BLaER1 (cell line): Measurements from ENCODE around the gene OGA.

ENCODE experiments used
- H3K27ac ChIP-seq: shearing (Covaris generic); formaldehyde crosslinking; 2 replicates; pipeline ENCODE4 v1.8.1; 2022
- H3K27me3 ChIP-seq: shearing (Covaris generic); formaldehyde crosslinking; 2 replicates; pipeline ENCODE4 v1.8.1; 2022
- H3K36me3 ChIP-seq: shearing (Covaris generic); formaldehyde crosslinking; 2 replicates; pipeline ENCODE4 v1.8.1; 2022
- H3K4me1 ChIP-seq: shearing (Covaris generic); formaldehyde crosslinking; 2 replicates; pipeline ENCODE4 v1.8.1; 2022
- H3K4me2 ChIP-seq: shearing (Covaris generic); formaldehyde crosslinking; 2 replicates; pipeline ENCODE4 v1.8.1; 2022
- H3K4me3 ChIP-seq: shearing (Covaris generic); formaldehyde crosslinking; 2 replicates; pipeline ENCODE4 v1.8.1; 2022
- H3K9ac ChIP-seq: shearing (Covaris generic); formaldehyde crosslinking; 2 replicates; pipeline ENCODE4 v1.8.1; 2022
- H3K9me3 ChIP-seq: shearing (Covaris generic); formaldehyde crosslinking; 2 replicates; pipeline ENCODE4 v1.8.1; 2022
- H4K20me1 ChIP-seq: shearing (Covaris generic); formaldehyde crosslinking; 2 replicates; pipeline ENCODE4 v1.8.1; 2022
- Cebpa-rat ChIP-seq: shearing (Covaris generic); IDR thresholded peaks from 2 replicates; pipeline ENCODE4 v1.8.1; 2022

OGA gene

DNA sequence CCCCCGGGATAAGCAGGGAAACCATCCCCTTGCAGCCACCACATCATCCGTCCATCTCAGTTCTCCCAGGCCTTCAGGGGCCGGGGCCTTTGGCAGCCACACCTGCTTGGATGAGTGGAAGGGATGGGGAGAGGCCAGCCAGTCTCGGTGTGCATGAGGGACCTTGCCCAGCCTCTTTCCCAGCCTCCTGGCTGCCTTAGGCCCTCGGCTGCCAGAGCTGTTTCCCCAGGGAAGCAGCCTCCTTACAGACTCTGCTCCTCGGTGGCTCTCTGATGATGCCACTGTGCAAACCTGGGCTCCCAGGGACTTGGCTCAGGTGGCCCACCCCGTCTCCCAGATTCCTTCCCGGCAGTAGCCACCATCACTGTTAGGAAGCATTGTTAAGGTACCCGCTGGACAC, 57.0 kb downstream of the OGA start:
- TF ChIP-seq Cebpa-rat = no peak
- no peak overlapping the region for H3K27ac ChIP-seq

DNA sequence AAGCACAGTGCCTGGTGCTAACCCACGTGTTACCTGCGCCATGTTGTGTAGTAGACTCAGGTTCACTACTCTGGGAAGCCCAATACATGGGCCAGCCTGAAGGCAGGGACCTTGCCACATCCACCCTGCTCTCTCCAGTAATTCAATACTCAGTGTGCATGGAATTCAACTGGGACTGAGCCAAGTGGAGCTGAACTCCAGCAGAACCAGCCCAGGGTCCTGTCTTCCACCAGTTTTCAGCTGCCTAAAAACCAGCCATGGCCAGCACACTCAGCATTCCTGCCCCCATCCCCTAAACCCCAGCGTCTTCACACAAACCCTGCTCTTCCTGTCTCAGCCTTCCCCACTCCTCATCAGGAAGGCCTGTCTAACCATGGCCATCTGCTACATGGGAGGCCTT, 57.7 kb downstream of the OGA start:
- H3K4me2 ChIP-seq = no peak overlapping the region

More for the DNA sequence above, 57.0 kb downstream of the OGA start:
- no peaks in the 10 kb centered on the region for H3K4me1 ChIP-seq
- H3K27me3 ChIP-seq = 0 out of 2 replicates have a peak, but pooled peaks cover 5% of the 10 kb centered on the region
- no peak overlapping the region for H3K4me2 ChIP-seq
- no peak overlapping the region for H3K4me3 ChIP-seq
- H3K9me3 ChIP-seq = no peaks in the 10 kb centered on the region
- no peak overlapping the region for H3K9ac ChIP-seq
- H3K36me3 ChIP-seq = no peaks in the 10 kb centered on the region
- no peaks in the 10 kb centered on the region for H4K20me1 ChIP-seq

DNA sequence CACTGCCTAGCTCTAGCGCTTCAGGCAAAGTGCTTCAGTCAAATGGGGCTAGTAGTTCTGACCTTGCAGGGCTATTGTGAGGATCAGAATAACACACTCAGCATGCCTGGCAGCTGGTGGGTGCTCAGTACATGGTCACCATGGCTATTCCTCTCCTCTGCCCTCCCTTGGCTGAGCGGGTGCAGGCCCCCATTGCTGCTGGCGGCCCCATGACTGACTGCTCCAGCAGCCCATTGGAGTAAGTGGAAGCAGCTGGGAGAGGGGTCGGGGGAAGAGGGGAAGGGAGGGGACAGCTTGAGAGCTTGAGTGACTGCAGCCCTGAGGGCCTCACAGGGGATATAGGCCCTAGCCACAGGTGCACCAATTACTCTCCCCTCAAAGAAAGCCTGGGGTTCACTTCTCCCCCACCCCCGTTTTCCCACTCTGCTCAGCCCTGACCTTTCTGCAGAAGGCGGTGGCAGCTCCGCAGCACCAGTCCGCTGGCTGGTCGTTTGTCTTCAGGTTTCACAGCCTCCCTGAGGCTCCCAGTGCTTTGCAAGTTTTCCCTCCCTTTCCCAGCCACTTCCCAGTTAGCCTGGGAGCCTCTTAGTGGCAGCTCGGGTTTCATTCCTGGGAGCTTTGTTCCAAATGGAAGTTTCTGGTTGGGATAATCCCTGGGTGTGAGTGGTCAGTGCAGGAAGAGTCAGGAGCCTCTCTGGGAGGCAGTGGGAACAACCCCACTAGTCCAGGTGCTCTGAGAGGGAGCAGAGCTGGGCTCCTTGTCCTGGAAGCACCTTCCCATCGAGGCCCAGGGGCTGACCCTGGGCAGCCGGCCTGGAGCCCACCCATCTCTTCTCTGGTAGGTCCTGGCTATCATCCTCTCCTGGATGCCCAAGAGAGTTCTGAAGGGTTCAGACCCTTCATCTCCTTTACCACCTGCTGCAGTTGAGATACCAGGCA, 58.7 kb downstream of the OGA start:
- H3K27ac ChIP-seq = no peak overlapping the region
- no peak overlapping the region for H3K4me3 ChIP-seq
- no peaks in the 10 kb centered on the region for H3K27me3 ChIP-seq
- no peaks in the 10 kb centered on the region for H3K36me3 ChIP-seq
- H3K4me1 ChIP-seq = no peaks in the 10 kb centered on the region
- no peak overlapping the region for H3K9ac ChIP-seq
- H4K20me1 ChIP-seq = no peaks in the 10 kb centered on the region
- no peak overlapping the region for H3K4me2 ChIP-seq
- no peak for TF ChIP-seq Cebpa-rat
- no peaks in the 10 kb centered on the region for H3K9me3 ChIP-seq

More for the DNA sequence above, 57.7 kb downstream of the OGA start:
- Histone ChIP-seq H3K36me3 (no peaks in the 10 kb centered on the region), H3K4me3 (no peak overlapping the region), H4K20me1 (no peaks in the 10 kb centered on the region), H3K4me1 (no peaks in the 10 kb centered on the region), H3K27me3 (no peaks in the 10 kb centered on the region), H3K9me3 (no peaks in the 10 kb centered on the region), H3K27ac (no peak overlapping the region), H3K9ac (no peak overlapping the region)
- TF ChIP-seq Cebpa-rat = no peak

DNA sequence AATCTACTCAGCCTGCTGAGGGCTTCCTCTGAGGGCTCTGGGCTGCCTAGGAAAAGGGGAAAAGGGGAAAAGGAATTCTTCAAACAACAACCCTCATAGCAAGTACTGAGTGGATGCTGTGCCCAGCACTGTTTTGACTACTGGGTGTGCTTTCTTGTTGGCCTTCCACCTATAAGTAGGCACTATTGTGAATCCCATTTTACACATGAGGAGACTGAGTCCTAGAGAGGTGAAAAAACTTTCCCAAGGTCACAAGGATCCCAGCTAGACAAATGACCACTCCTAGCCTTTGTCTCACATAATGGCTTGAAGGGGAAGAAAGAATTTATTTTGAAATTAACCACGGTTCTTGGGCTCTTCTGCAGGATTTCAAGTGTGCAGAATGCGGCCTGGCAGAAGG, 59.4 kb downstream of the OGA start:
- TF ChIP-seq Cebpa-rat = no peak
- H3K36me3 ChIP-seq = no peaks in the 10 kb centered on the region
- H4K20me1 ChIP-seq = no peaks in the 10 kb centered on the region
- H3K4me1 ChIP-seq = no peaks in the 10 kb centered on the region
- no peak overlapping the region for H3K27ac ChIP-seq
- no peaks in the 10 kb centered on the region for H3K9me3 ChIP-seq
- no peak overlapping the region for H3K9ac ChIP-seq
- H3K4me2 ChIP-seq = no peak overlapping the region
- no peaks in the 10 kb centered on the region for H3K27me3 ChIP-seq
- H3K4me3 ChIP-seq = no peak overlapping the region

DNA sequence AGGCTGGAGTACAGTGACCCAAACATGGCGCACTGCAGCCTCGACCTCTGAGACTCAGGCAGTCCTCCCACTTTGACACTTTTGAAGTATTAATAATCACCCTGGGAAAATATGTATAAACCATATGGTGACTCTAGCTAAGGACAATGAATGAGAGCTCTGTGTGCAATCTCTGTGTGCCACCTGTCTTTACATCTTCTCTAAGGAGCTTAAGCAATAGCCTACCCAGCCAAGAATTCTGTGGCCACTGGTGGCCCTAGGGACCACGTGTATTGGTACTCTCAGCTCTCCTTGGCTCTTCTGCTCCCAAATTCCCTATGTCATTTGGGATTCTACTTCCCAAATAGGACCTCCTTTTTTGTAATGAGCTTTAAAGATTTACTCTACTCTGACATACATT, 66.0 kb downstream of the OGA start:
- Histone ChIP-seq H4K20me1 (no peaks in the 10 kb centered on the region), H3K4me1 (no peaks in the 10 kb centered on the region), H3K4me3 (no peak overlapping the region), H3K27me3 (0 out of 2 replicates have a peak, but pooled peaks cover 5% of the 10 kb centered on the region), H3K9me3 (no peaks in the 10 kb centered on the region), H3K9ac (no peak overlapping the region), H3K4me2 (no peak overlapping the region), H3K27ac (no peak overlapping the region), H3K36me3 (no peaks in the 10 kb centered on the region)
- no peak for TF ChIP-seq Cebpa-rat

DNA sequence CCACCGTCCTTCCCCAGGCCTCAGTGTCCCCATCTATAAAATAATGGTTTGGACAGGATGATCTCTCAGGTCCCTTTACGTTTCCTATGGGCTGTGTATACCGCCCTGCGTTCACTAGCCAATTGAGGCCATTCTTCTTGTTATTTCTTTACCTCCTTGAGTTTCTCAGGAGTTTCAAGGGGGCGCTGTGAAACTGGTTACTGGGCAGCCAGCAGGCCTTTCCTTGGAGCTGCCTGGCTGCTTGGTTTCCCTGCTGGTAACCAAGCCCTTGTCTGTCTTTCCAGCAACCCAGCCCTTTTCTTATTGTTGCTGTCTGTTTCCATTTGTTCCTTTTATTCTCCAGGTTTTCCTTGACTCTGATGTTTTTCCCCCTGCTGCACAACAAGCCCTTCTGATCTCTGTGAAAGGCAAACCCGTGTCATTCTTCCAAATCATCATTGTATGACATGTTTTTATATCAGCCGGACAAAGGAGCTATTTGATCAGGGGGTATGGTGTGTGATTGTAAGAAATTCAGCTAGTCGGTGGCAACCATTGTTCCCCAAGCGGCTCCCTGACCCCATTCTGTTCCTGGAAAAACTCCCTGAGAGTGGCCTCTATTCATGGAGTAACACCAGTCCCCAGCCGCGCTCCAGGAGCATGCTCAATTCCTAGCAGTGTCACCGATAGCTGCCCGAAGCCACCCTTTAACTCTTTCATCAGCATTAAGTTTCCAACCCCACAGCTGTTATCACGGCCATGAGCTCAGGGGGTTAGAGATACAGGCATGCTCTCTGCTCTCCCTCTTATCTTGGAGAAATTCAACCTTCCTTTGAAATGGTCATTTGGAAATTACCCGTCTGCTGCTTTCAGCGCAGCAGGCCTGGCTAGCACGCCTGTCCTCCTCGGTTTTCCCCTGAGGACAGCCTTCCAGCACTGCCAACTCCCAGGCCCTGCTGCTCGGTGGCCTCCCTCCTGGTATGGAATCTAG, 68.9 kb downstream of the OGA start:
- no peak overlapping the region for H3K4me3 ChIP-seq
- no peak overlapping the region for H3K4me2 ChIP-seq
- no peak for TF ChIP-seq Cebpa-rat
- H3K9me3 ChIP-seq = no peaks in the 10 kb centered on the region
- 0 out of 2 replicates have a peak, but pooled peaks cover 5% of the 10 kb centered on the region for H3K27me3 ChIP-seq
- no peaks in the 10 kb centered on the region for H4K20me1 ChIP-seq
- H3K9ac ChIP-seq = no peak overlapping the region
- H3K4me1 ChIP-seq = no peaks in the 10 kb centered on the region
- no peaks in the 10 kb centered on the region for H3K36me3 ChIP-seq
- no peak overlapping the region for H3K27ac ChIP-seq

DNA sequence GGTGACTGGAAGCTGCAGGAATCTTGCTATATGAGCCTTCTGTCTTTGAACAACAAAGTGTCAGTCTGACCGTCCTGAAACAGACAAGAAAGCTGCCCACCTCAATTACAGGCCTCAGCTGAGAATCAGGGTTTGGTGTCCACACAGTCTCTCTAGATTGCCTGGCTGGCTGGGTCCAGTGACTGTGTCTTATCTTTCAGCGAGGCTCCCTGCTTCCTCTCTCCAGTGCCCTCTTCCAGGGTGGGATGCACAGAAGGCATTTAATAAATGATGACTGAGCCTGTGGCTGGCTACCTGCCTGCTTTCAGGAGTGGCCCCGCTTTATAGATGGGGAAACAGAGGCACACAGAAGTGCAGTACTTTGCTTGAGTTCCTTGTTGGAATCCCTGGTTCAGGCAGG, 69.7 kb downstream of the OGA start:
- TF ChIP-seq Cebpa-rat = no peak
- no peak overlapping the region for H3K4me3 ChIP-seq
- no peaks in the 10 kb centered on the region for H4K20me1 ChIP-seq
- H3K36me3 ChIP-seq = no peaks in the 10 kb centered on the region
- H3K27ac ChIP-seq = no peak overlapping the region
- no peak overlapping the region for H3K4me2 ChIP-seq
- no peaks in the 10 kb centered on the region for H3K9me3 ChIP-seq
- no peaks in the 10 kb centered on the region for H3K4me1 ChIP-seq
- no peak overlapping the region for H3K9ac ChIP-seq
- 0 out of 2 replicates have a peak, but pooled peaks cover 5% of the 10 kb centered on the region for H3K27me3 ChIP-seq

DNA sequence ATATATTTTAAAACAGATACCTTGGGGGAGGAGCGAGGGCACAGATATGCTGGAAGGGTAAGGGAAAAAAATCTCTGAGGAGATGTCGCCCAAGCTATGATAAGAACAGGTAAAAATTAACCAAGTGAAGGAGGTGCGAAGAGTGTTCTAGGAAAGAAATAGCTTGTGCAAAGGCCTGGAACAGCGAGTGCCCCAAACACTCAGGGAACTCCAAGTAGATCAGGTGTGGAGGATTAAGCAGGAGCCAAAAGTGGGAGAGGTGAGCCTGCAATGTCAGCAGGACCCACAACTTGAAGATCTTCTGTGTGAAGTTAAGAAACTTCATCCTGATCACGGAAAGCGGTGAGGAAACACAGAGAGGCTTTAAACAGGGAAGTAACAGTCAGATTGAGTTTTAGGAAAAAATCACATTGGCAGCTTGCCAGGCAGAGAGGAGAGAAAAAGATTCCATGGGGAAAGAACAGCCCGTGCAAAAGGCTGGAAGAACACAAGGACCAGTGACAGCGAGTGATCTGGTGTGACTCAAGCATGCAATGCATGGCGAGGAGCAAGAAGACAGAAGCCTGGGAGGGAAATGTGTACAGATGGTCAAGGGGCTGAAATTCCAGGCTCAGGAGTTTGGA, 73.1 kb downstream of the OGA start:
- H3K36me3 ChIP-seq = no peaks in the 10 kb centered on the region
- H3K27ac ChIP-seq = no peak overlapping the region
- no peak for TF ChIP-seq Cebpa-rat
- H3K9me3 ChIP-seq = no peaks in the 10 kb centered on the region
- no peak overlapping the region for H3K4me3 ChIP-seq
- H3K4me1 ChIP-seq = no peaks in the 10 kb centered on the region
- H3K9ac ChIP-seq = no peak overlapping the region
- H4K20me1 ChIP-seq = no peaks in the 10 kb centered on the region
- no peaks in the 10 kb centered on the region for H3K27me3 ChIP-seq
- no peak overlapping the region for H3K4me2 ChIP-seq

DNA sequence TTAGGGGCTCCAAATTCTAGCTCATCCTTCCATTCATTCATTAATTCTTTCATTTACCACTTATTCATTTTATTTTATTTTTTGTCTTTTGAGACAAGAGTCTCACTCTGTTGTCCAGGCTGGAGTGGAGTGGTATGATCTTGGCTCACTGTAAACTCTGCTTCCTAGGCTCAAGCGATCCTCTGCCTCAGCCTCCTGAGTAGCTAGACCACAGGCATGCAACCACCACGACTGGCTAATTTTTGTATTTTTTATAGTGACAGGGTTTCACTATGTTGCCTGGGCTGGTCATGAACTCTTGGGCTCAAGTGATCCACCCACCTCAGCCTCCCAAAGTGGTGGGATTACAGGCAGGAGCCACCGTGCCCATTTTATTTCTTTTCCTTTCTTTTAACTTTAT, 74.0 kb downstream of the OGA start:
- Histone ChIP-seq H3K27ac (no peak overlapping the region), H4K20me1 (no peaks in the 10 kb centered on the region), H3K4me2 (no peak overlapping the region), H3K36me3 (no peaks in the 10 kb centered on the region), H3K9me3 (no peaks in the 10 kb centered on the region), H3K4me1 (no peaks in the 10 kb centered on the region), H3K4me3 (no peak overlapping the region), H3K27me3 (no peaks in the 10 kb centered on the region), H3K9ac (no peak overlapping the region)
- no peak for TF ChIP-seq Cebpa-rat
